ENCODE results near the gene CDH22.

The CDH22 gene

GRCh38 chr20:46349035-46349741 lies 40.9 kb upstream of the CDH22 start:
- Histone ChIP-seq H3K27ac (no peak overlapping the region), H3K9ac (no peak overlapping the region)

GRCh38 chr20:46347841-46348803 lies 39.8 kb upstream of the CDH22 start:
- TF ChIP-seq, protein P1, sequence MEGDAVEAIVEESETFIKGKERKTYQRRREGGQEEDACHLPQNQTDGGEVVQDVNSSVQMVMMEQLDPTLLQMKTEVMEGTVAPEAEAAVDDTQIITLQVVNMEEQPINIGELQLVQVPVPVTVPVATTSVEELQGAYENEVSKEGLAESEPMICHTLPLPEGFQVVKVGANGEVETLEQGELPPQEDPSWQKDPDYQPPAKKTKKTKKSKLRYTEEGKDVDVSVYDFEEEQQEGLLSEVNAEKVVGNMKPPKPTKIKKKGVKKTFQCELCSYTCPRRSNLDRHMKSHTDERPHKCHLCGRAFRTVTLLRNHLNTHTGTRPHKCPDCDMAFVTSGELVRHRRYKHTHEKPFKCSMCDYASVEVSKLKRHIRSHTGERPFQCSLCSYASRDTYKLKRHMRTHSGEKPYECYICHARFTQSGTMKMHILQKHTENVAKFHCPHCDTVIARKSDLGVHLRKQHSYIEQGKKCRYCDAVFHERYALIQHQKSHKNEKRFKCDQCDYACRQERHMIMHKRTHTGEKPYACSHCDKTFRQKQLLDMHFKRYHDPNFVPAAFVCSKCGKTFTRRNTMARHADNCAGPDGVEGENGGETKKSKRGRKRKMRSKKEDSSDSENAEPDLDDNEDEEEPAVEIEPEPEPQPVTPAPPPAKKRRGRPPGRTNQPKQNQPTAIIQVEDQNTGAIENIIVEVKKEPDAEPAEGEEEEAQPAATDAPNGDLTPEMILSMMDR (IDR thresholded peaks at IDR 0.05) = no peak
- Histone ChIP-seq H3K27ac (no peak overlapping the region), H2AFZ (no peak overlapping the region), H3K4me3 (ENCODE audit: low read depth, low read length) (no peak overlapping the region), H3K27me3 (ENCODE audit: control insufficient read depth, insufficient read depth, low read length) (no peaks in the 10 kb centered on the region), H3K79me2 (no peaks in the 10 kb centered on the region), H3K4me2 (ENCODE audit: low read length) (no peak overlapping the region), H3K36me3 (ENCODE audit: control insufficient read depth, insufficient read depth, low read length) (no peaks in the 10 kb centered on the region), H3K4me1 (peaks cover 5% of the 10 kb centered on the region), H3K9me3 (ENCODE audit: control insufficient read depth, low read length) (no peaks in the 10 kb centered on the region), H3K9ac (no peak overlapping the region)

More at GRCh38 chr20:46349035-46349741, 40.9 kb upstream of the CDH22 start:
- no peaks in the 10 kb centered on the region for H3K36me3 ChIP-seq (ENCODE audit: control insufficient read depth, insufficient read depth, low read length)
- no peaks in the 10 kb centered on the region for H3K9me3 ChIP-seq (ENCODE audit: control insufficient read depth, low read length)
- no peak overlapping the region for H3K4me3 ChIP-seq (ENCODE audit: low read depth, low read length)
- TF ChIP-seq, protein P1 (IDR thresholded peaks at IDR 0.05) = peak; percentile 75
- no peak overlapping the region for H2AFZ ChIP-seq
- no peaks in the 10 kb centered on the region for H3K79me2 ChIP-seq
- no peaks in the 10 kb centered on the region for H3K27me3 ChIP-seq (ENCODE audit: control insufficient read depth, insufficient read depth, low read length)
- no peak overlapping the region for H3K4me2 ChIP-seq (ENCODE audit: low read length)
- H3K4me1 ChIP-seq = no peaks in the 10 kb centered on the region

DNA sequence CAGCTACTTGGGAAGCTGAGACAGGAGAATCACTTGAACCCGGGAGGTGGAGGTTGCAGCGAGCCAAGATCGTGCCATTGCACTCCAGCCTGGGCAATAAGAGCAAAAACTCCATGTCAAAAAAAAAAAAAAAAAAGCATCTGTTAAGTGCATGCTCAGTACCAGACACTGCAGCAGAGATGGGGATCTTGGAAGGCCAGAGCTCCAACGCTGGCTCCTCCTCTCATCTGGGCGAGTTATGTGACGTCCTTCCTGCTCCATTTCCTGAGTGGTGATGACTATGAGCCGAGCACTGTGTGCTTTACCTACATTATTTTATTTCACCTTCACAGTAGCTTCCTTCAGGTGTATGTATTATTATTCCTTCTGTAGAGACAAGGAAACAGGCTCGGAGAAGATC lies 38.5 kb upstream of the CDH22 start:
- H2AFZ ChIP-seq = no peak overlapping the region
- H3K27me3 ChIP-seq (ENCODE audit: control insufficient read depth, insufficient read depth, low read length) = no peaks in the 10 kb centered on the region
- no peaks in the 10 kb centered on the region for H3K9me3 ChIP-seq (ENCODE audit: control insufficient read depth, low read length)
- H3K79me2 ChIP-seq = no peaks in the 10 kb centered on the region
- no peaks in the 10 kb centered on the region for H3K36me3 ChIP-seq (ENCODE audit: control insufficient read depth, insufficient read depth, low read length)
- H3K27ac ChIP-seq = no peak overlapping the region
- H3K4me3 ChIP-seq (ENCODE audit: low read depth, low read length) = no peak overlapping the region
- peaks cover 7% of the 10 kb centered on the region for H3K4me1 ChIP-seq
- no peak overlapping the region for H3K9ac ChIP-seq
- TF ChIP-seq, protein P1 (IDR thresholded peaks at IDR 0.05) = no peak
- no peak overlapping the region for H3K4me2 ChIP-seq (ENCODE audit: low read length)

DNA sequence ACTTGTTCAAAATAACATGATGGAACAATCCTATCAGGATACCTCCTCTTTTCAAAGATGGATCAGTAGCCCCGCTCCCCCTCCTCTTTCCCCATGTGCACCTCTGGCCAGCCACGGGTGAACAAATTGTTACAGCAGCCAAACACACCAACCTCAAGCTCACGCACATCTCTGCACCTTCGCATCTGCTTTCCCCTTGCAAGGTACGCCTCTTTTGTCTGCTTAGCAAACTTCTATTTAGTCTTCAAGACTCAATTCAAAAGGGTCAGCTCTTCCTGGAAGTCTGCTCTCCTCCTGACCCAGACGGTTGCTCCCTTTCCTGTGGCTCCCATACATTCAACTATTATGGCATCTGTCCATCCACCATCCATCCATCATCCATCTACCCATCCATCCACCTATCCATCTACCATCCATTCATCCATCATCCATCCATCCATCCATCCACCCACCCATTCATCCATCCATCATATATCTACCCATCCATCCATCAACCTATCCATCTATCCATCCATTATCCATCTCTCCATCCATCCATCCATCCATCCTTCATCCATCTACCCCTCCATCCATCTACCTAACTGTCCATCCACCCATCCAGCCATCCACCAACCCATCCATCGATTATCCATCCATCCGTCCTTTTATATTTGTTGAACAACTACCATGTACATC lies 36.3 kb upstream of the CDH22 start:
- Histone ChIP-seq H3K27ac (no peak overlapping the region), H3K4me3 (ENCODE audit: low read depth, low read length) (no peak overlapping the region), H3K79me2 (no peaks in the 10 kb centered on the region), H3K27me3 (ENCODE audit: control insufficient read depth, insufficient read depth, low read length) (no peaks in the 10 kb centered on the region), H2AFZ (no peak overlapping the region), H3K36me3 (ENCODE audit: control insufficient read depth, insufficient read depth, low read length) (no peaks in the 10 kb centered on the region), H3K4me2 (ENCODE audit: low read length) (no peak overlapping the region), H3K9me3 (ENCODE audit: control insufficient read depth, low read length) (no peaks in the 10 kb centered on the region), H3K9ac (no peak overlapping the region), H3K4me1 (peaks cover 9% of the 10 kb centered on the region)
- TF ChIP-seq, protein P1 (IDR thresholded peaks at IDR 0.05) = no peak

Measured in parathyroid adenoma (tissue), 2 donors.